H1 (cell line): ENCODE data around the gene PTPRJ. TPM values are rescaled to one million over a fixed set of nuclear protein-coding genes. Genes with fewer than 3 reads are reported as not detected.

Source experiments
- CTCF ChIA-PET: fragments of 300-600 bp; sonication (Branson Sonifier 250); formaldehyde crosslinking; loops from one replicate; lab custom pipeline; 2021; ENCODE audit not compliant: partially characterized antibody; lab: Charles Lee
- POLR2A ChIA-PET: fragments of 300-600 bp; sonication (Branson Sonifier 250); formaldehyde crosslinking; loops from one replicate; lab custom pipeline; 2021; ENCODE audit warnings: inconsistent platforms; ENCODE audit not compliant: partially characterized antibody; lab: Charles Lee
- DNase-seq, 2 experiments: peaks; one replicate each; pipeline versions ENCODE4 v3.0.0 to v3.0.0-alpha.2; 2010 to 2022; ENCODE audit warnings: low spot score in 2 of 2, low read depth in 1 of 2, mixed read lengths in 1 of 2
- FAIRE-seq: peaks from 2 replicates; lab custom pipeline; 2011; peaks lifted over from hg19 to GRCh38; lab: Jason Lieb, UNC
- H2AFZ ChIP-seq: 2 replicates; pipeline ENCODE4 v1.8.1; 2012; ENCODE audit warnings: low read length, inconsistent platforms
- H2AK5ac ChIP-seq: 2 replicates; pipeline ENCODE4 v1.6.1; 2013; ENCODE audit warnings: low read depth, low read length
- H2BK120ac ChIP-seq: replicated peaks from 2 replicates; pipeline ENCODE3; 2013; ENCODE audit warnings: low read depth, low read length, inconsistent platforms
- H2BK12ac ChIP-seq: 2 replicates; pipeline ENCODE4 v1.6.1; 2013; ENCODE audit warnings: low read depth, low read length
- H2BK15ac ChIP-seq: 2 replicates; pipeline ENCODE4 v1.6.1; 2013; ENCODE audit warnings: low read length
- H2BK20ac ChIP-seq: 2 replicates; pipeline ENCODE4 v1.6.1; 2013; ENCODE audit warnings: low read length
- H2BK5ac ChIP-seq: 2 replicates; pipeline ENCODE4 v1.6.1; 2013; ENCODE audit warnings: low read depth, low read length
- H3K14ac ChIP-seq: 2 replicates; pipeline ENCODE4 v1.6.1; 2013; ENCODE audit warnings: inconsistent platforms; ENCODE audit not compliant: insufficient read length
- H3K18ac ChIP-seq: 2 replicates; pipeline ENCODE4 v1.6.1; 2013; ENCODE audit warnings: low read length; ENCODE audit errors: extremely low read depth
- H3K23ac ChIP-seq: 2 replicates; pipeline ENCODE4 v1.6.1; 2013; ENCODE audit warnings: inconsistent platforms; ENCODE audit not compliant: insufficient read length
- H3K23me2 ChIP-seq: 2 replicates; pipeline ENCODE4 v1.6.1; 2013; ENCODE audit warnings: low read depth, low read length
- H3K27ac ChIP-seq: 2 replicates; pipeline ENCODE4 v1.6.1; 2011; ENCODE audit warnings: low read depth, low read length, inconsistent platforms
- H3K27me3 ChIP-seq, 4 experiments: replicated peaks in 1 of 4; 1 replicate in 1 of 4; 2 replicates in 3 of 4; pipeline versions ENCODE4 v1.6.1 to v1.8.1; 2011 to 2013; ENCODE audit warnings: low read length in 3 of 4, mild to moderate bottlenecking in 3 of 4, inconsistent platforms in 2 of 4, mixed read lengths in 2 of 4, moderate library complexity in 1 of 4; ENCODE audit not compliant: control insufficient read depth in 3 of 4, insufficient read depth in 3 of 4; ENCODE audit errors: extremely low read depth in 1 of 4
- H3K36me3 ChIP-seq, 4 experiments: 2 replicates each; pipeline versions ENCODE4 v1.6.1 to v1.8.1; 2011 to 2013; ENCODE audit warnings: mild to moderate bottlenecking in 4 of 4, low read length in 3 of 4, moderate library complexity in 2 of 4, control low read depth in 1 of 4, inconsistent platforms in 1 of 4; ENCODE audit not compliant: insufficient read depth in 4 of 4, control insufficient read depth in 2 of 4
- H3K4ac ChIP-seq: replicated peaks from 2 replicates; pipeline ENCODE3; 2013; ENCODE audit warnings: low read length, low read depth, mixed read lengths, inconsistent platforms; ENCODE audit not compliant: insufficient read length
- H3K4me1 ChIP-seq, 4 experiments: replicated peaks in 1 of 4; 1 replicate in 1 of 4; 2 replicates in 3 of 4; pipeline versions ENCODE4 v1.6.1 to v1.8.1; 2011 to 2013; ENCODE audit warnings: low read length in 3 of 4, inconsistent platforms in 2 of 4, mixed read lengths in 1 of 4; ENCODE audit not compliant: insufficient read depth in 4 of 4, control insufficient read depth in 3 of 4
- H3K4me2 ChIP-seq, 2 experiments: 2 replicates each; pipeline versions ENCODE4 v1.6.1 to v1.8.1; 2011 to 2013; ENCODE audit warnings: low read depth in 2 of 2, low read length in 2 of 2, control low read depth in 1 of 2, inconsistent platforms in 1 of 2, mild to moderate bottlenecking in 1 of 2; ENCODE audit not compliant: insufficient read depth in 1 of 2
- H3K4me3 ChIP-seq, 4 experiments: fragments of 200-600, 300-600 bp in 1 of 4; sonication (generic), shearing (Covaris generic), sonication (Bioruptor Twin) in 1 of 4; 2 replicates each; pipeline versions ENCODE4 v1.5.1 to v1.8.1; 2011 to 2016; ENCODE audit warnings: low read length in 4 of 4, low read depth in 3 of 4, control low read depth in 2 of 4, inconsistent platforms in 2 of 4, mild to moderate bottlenecking in 2 of 4, mixed read lengths in 1 of 4, moderate library complexity in 1 of 4; ENCODE audit not compliant: insufficient read depth in 2 of 4; ENCODE audit errors: extremely low read depth in 1 of 4
- H3K56ac ChIP-seq: replicated peaks from 2 replicates; pipeline ENCODE3; 2013; ENCODE audit warnings: low read depth, mild to moderate bottlenecking, mixed read lengths, low read length, inconsistent platforms; ENCODE audit not compliant: insufficient read length
- H3K79me1 ChIP-seq: 2 replicates; pipeline ENCODE4 v1.6.1; 2013; ENCODE audit warnings: low read depth, low read length, control low read depth
- H3K79me2 ChIP-seq, 2 experiments: 2 replicates each; pipeline versions ENCODE4 v1.6.1 to v1.8.1; 2012 to 2013; ENCODE audit warnings: low read length in 2 of 2, mild to moderate bottlenecking in 2 of 2, inconsistent platforms in 1 of 2; ENCODE audit not compliant: insufficient read depth in 2 of 2, control insufficient read depth in 1 of 2
- H3K9ac ChIP-seq, 4 experiments: replicated peaks in 1 of 4; 1 replicate in 1 of 4; 2 replicates in 3 of 4; pipeline versions ENCODE4 v1.6.1 to v1.8.1; 2011 to 2013; ENCODE audit warnings: low read depth in 3 of 4, low read length in 3 of 4, control low read depth in 2 of 4, mild to moderate bottlenecking in 2 of 4, moderate library complexity in 2 of 4, inconsistent platforms in 1 of 4; ENCODE audit errors: extremely low read depth in 1 of 4
- H3K9me3 ChIP-seq, 2 experiments: 2 replicates each; pipeline versions ENCODE4 v1.6.1 to v1.8.1; 2012 to 2013; ENCODE audit warnings: mild to moderate bottlenecking in 2 of 2, moderate library complexity in 2 of 2, control low read depth in 1 of 2, inconsistent platforms in 1 of 2, low read depth in 1 of 2, low read length in 1 of 2, mixed read lengths in 1 of 2; ENCODE audit not compliant: insufficient read depth in 2 of 2
- H4K20me1 ChIP-seq, 2 experiments: replicated peaks in 1 of 2; 2 replicates each; pipeline versions ENCODE3 to v1.8.1; 2011 to 2013; ENCODE audit warnings: inconsistent platforms in 2 of 2, low read length in 2 of 2, mild to moderate bottlenecking in 1 of 2; ENCODE audit not compliant: insufficient read depth in 2 of 2, control insufficient read depth in 1 of 2
- H4K5ac ChIP-seq: 2 replicates; pipeline ENCODE4 v1.6.1; 2013; ENCODE audit warnings: low read length, low read depth, mixed read lengths, inconsistent platforms; ENCODE audit not compliant: insufficient read length
- H4K8ac ChIP-seq: 2 replicates; pipeline ENCODE4 v1.8.0; 2013; ENCODE audit warnings: mild to moderate bottlenecking, moderate library complexity, low read length, inconsistent platforms; ENCODE audit not compliant: insufficient read depth; ENCODE audit errors: extremely low read depth
- H4K91ac ChIP-seq: replicated peaks from 2 replicates; pipeline ENCODE3; 2013; ENCODE audit warnings: low read length, mixed read lengths, inconsistent platforms; ENCODE audit not compliant: insufficient read length
- WGBS, 2 experiments: shearing (Covaris generic) in 1 of 2; methylation state at CpG; one replicate each; pipeline versions ENCODE4 v1.1.6 to v1.1.7; 2013 to 2015; ENCODE audit warnings: low lambda C conversion rate in 2 of 2, mixed read lengths in 2 of 2, inconsistent platforms in 1 of 2, low coverage in 1 of 2, missing lambda C conversion rate in 1 of 2; ENCODE audit not compliant: insufficient replicate concordance in 2 of 2, insufficient coverage in 1 of 2, insufficient read length in 1 of 2; ENCODE audit errors: extremely low coverage in 1 of 2, missing lambda C conversion rate in 1 of 2; 5-methylcytosine and 5-hydroxymethylcytosine counted together
- polyA plus RNA-seq, 7 experiments: library from polyadenylated mRNA; depleted of rRNA in 3 of 7; stranded (reverse) in 5 of 7; unstranded in 2 of 7; fragments of >200 nt in 5 of 7; fragments of 200-250 nt in 2 of 7; gene quantifications; 1 replicate in 5 of 7; 2 replicates in 1 of 7; 4 replicates in 1 of 7; pipeline versions ENCODE4 v1.2.1 to v1.2.3, GENCODE V29; 2011 to 2013; ENCODE audit warnings: missing spikeins in 2 of 7, mixed read lengths in 2 of 7
- total RNA-seq: library from RNA; stranded (reverse); fragmentation: NEBNext Ultra II Directional; extraction: Animal tissue kit (Norgen Biotek cat#: 25700); gene quantifications from 2 replicates; pipeline ENCODE4 v1.2.1, GENCODE V29; 2021
- TF ChIP-seq, protein P1 (sequence below): IDR thresholded peaks from 2 replicates; pipeline ENCODE4 v1.6.1; 2012; ENCODE audit warnings: inconsistent platforms

PTPRJ gene
- total and polyA plus RNA-seq, 2 of the 8 experiments (the other 6 are each of a cell fraction or from before 2014, with no cell fraction given), result 4.4 to 22.6 TPM

DNA sequence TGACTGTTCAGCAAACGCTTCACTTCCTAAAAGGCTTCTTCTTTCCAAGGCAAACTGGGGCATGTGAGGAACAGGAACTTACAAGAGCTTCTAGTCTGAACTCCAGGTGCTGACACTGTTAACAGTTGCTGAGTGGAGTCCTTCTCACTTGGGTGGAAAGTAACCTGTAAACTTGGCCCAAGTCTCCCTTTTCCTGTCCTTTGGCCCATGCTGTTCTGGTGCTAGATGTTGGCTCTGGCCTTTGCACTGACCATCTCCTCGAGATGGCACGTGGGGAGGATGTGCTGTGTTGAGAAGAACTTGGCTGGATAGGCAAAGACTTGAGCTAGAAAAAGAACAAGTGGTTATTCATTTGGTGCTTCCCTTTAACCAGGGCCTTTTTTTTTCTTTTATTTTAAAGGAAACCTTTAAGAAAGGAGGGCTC lies 53.6 kb downstream of the PTPRJ start:
- Histone ChIP-seq H3K56ac (no peak overlapping the region), H3K9me3 (no peaks in the 10 kb centered on the region), H4K20me1 (peaks cover 0 to 4% of the 10 kb centered on the region in 2 experiments), H3K18ac (no peak overlapping the region), H3K36me3 (no peaks in the 10 kb centered on the region), H3K4me1 (peaks cover 2 to 14% (median 10%) of the 10 kb centered on the region in 4 experiments), H3K4me3 (no peak overlapping the region), H3K27me3 (no peaks in the 10 kb centered on the region), H2AK5ac (no peak overlapping the region), H3K14ac (no peak overlapping the region), H4K91ac (no peak overlapping the region), H3K27ac (no peak overlapping the region), H2BK120ac (no peak overlapping the region), H2BK5ac (no peak overlapping the region), H3K79me2 (peaks cover 0 to 10% of the 10 kb centered on the region in 2 experiments; a peak in 1 of 4 replicates), H3K4me2 (no peak overlapping the region), H2AFZ (no peak overlapping the region), H3K23me2 (no peaks in the 10 kb centered on the region), H3K23ac (no peak overlapping the region), H3K4ac (no peak overlapping the region), H4K8ac (no peak overlapping the region), H4K5ac (no peak overlapping the region), H2BK12ac (no peak overlapping the region), H2BK20ac (no peak overlapping the region), H3K9ac (no peak overlapping the region), H3K79me1 (peaks cover 3% of the 10 kb centered on the region), H2BK15ac (no peak overlapping the region)
- WGBS, 2 experiments, result 88% methylated on average over 3 of the region's 3 CpGs; no CpG with 5 or more reads in 1 of the 2 experiments
- POLR2A ChIA-PET, result no interaction called here
- DNase-seq (no peak), FAIRE-seq (no peak)
- CTCF ChIA-PET, result interaction anchor here (0.8 to 2.5 kb wide), 3 partner anchors 35 to 74 kb away, joined by 3 to 7 read pairs (median 3); no protein-coding TSS in a partner anchor
- TF ChIP-seq, protein P1, sequence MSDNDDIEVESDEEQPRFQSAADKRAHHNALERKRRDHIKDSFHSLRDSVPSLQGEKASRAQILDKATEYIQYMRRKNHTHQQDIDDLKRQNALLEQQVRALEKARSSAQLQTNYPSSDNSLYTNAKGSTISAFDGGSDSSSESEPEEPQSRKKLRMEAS, result no peak
